ENCODE data around the gene TSSK6.

- TF ChIP-seq CTCF (conservative IDR thresholded peaks at IDR 0.05; ENCODE audit: low read depth, low read length) = no peak
- no peak for TF ChIP-seq EZH2phosphoT487 (IDR thresholded peaks at IDR 0.05; ENCODE audit: borderline replicate concordance, low read length)
- no peak for TF ChIP-seq EZH2 (IDR thresholded peaks at IDR 0.05; ENCODE audit: low read length, unreplicated experiment)
Measured at GRCh38 chr19:19533841-19534240, 18.5 kb upstream of the TSSK6 start.

All from PC-3 (cell line).